HG02610 (cell line): ENCODE measurements around the gene RAI14.

Source experiments
- ATAC-seq: cut with Tn5 transposase; IDR thresholded peaks from one replicate; pipeline ENCODE4 v1.9.1; 2021; ENCODE audit warnings: mild to moderate bottlenecking, moderate library complexity; ENCODE audit not compliant: unreplicated experiment

Gene RAI14

DNA sequence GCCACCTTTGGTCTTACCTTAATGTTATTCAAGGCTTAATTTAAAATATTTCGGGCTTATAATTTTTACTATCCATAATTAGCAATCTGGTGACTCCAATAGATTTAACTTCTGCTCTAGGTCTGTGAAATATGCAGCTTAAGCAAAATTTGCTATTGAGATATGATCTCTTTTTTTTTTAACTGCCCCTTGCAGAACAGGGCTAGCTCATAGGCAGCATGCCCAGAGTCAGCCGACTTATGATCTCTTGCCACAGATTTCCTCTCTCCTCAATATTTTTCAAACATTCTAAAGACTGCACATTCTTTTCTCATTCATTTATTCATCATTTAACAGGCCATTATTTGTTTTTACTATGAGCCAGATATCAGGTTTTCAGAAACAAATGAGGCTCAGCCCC is 187.4 kb downstream of the RAI14 start:
- ATAC-seq = no peak

- no peak for ATAC-seq
Observed at GRCh38 chr5:34844106-34844505, 188.0 kb downstream of the RAI14 start.

DNA sequence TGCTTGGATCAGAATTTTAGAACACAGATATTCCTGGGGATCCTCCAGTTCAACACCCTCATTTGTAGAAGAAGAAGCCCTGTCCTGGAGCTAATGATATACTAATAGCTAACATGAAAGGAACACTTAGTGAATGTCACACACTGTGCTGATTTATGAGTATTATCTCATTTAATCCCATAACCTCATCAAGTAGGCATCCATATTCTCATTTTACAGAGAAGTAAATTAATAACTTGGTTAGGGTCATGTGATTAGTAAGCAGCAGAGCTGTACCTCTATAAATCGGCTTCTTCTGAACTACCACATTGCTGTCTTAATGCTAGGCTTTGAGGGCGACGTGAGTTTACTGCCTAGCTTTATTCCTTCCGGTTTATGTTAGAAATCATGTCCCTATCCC is 188.9 kb downstream of the RAI14 start:
- ATAC-seq = no peak

DNA sequence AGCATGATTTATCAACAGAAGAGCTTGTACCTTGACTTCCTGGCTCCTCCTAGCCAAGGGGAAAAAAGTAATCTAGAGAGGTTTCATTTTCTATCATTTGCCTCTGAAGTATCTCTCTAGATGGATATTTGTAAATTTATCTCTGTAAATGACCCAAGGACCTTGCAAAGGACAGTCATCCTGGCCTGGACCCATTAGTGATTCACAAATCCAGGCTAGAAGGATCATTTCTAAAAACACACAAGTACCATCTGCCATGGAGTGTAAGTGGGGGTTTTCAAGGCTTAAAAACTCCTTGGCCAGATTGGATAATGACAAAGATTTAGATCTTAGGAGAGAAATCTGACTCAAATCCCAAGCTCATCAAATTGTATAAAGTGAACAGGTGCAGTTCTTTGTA is 190.9 kb downstream of the RAI14 start:
- no peak for ATAC-seq

DNA sequence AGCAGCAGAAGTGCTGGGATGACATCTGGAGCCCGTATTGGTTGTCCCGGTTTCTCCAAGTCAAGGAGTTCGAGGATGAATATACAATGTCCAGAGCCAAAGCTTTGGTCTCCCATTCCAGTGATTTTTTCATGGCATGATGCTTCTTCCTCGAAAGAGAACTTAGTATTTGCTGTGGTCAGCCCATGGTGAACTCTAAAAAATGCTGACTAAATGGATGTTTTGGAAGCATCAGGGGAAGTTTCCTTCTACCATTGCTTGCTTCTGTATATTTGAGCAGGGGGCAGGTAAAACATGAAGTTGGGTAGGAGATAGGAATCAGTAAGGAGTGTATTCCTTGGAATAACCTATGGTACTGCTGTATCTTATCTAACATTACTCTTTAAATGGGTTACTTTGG is 191.4 kb downstream of the RAI14 start:
- ATAC-seq = no peak

DNA sequence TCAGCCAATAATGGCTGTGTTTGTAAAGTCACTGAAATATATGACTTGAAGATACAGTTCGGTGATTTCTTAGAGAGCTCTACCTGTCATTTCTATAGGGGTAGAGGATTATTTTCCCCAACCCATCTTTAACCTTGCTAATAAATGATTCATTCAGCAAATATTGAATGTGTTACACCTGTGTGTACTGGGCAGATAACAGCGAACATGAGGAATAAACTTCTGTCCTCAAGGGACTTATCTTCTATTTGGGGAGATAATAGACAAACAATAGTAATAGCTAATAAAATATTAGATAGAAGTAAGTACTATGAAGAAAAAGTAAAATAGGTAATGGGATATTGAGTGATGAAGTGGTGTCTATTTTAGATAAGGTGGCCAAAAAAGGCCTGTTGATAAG is 192.1 kb downstream of the RAI14 start:
- ATAC-seq = no peak

GRCh38 chr5:34849253-34849652 is 193.1 kb downstream of the RAI14 start:
- no peak for ATAC-seq

DNA sequence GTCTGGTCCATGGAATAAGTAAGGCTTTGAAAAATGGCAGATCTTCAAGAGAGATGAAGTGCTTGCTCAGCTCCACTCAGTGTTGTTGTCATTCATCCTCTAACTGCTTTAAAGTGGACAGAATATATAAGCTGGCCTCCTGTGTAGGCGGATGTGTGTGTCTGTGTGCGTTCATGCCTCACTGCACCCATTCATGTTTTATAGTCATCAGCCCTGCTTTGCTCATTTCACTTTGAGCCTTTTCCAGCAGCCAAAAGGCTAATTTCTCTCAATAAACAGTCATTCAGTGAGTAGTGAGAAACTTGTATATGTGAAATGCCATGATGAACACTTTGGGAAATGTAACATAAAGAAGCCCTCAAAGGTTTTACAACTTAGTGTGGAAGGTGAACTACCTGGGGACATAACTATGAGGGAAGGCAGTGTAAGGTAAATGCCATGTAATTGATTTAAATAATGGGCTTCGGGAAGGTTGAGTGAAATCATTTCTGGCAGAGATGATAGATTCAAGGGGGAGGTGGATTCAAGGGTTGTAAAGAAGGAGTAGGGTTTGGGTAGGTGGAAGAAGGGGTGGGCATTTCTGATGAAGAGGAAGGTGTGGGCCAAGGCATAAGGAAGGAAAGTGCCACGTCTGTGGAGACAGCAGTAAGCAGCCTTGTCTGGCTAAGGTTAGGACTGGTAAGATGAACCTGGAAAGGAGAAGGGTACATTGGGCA is 198.5 kb downstream of the RAI14 start:
- ATAC-seq = peak; percentile 95

DNA sequence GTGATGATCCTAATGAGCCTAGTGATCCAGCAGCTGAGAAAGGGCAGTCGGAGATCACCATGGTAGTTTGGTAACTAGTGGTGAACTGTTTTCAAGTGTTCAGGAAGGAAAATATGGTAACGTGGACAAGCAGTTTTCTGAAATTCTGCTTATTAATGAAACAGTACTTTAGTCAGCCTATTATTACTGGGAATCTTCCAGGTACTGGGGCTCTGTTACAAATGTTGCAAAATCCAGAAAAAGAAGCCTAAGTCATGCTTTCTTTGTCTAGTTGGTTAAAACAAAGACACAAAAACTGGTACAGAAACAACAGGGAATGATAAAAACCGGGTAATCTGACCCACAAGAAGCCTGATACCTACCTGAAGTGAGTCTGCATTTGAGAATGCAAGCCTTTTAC is 201.0 kb downstream of the RAI14 start:
- ATAC-seq = no peak

- ATAC-seq = no peak
Observed at GRCh38 chr5:34857894-34858293, 201.8 kb downstream of the RAI14 start.

DNA sequence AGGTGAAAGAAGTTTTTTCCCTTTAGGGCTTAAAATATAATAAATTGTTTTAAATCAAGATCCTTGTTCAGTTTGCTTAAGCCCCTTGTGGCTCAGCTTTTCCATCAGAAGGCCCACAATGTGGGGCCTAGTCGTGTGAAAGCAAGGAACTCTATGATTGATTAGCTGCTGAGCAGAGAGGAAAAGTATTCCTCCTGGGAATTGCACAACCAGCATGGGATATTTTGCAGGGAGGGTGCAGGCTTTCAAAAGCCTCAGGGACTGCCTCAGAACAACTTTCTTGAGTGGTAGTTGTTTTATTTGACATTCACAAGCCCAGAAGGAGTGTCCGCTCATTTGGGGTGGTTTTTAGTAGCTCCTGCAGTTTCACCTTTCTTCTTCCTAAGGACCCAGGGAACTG is 202.7 kb downstream of the RAI14 start:
- ATAC-seq = no peak

DNA sequence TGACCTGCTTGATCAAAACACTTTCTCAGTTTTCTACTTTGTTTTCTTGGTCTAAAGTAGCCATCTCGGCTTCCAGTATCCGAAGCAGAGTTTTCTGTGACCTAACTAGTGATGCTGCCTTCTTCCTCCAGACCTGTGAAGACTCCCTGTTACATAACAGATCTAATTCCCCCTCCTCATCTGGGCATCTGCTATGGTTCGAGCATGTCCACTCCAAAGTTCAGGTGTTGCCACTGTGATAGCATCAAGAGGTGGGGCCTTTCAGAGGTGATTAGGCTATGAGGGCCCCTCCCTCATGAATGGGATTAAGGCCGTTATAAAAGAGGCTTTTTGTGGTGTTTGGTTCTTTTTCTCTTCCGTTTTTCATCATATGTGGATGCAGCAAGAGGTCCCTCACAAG is 203.1 kb downstream of the RAI14 start:
- no peak for ATAC-seq

DNA sequence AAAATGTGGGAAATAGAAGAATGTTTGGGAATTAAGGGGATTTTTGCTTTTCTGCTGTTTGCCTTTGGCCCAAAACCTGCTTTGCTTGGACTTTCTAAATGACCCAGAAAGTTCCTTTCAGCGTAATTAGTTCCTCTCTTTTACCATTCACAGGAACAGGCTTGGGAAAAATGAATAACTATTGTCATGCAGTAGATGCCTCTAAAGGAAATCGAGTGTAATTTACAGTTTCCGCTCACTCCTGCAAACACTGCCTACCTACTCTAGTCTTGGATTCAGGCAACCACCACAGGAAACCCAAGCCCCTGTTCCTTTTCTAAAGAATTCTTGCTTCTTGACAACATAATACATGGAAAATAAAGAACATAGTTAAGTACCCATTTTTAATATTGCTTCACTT is 207.8 kb downstream of the RAI14 start:
- no peak for ATAC-seq

- no peak for ATAC-seq
Observed at GRCh38 chr5:34865091-34865490, 209.0 kb downstream of the RAI14 start.

DNA sequence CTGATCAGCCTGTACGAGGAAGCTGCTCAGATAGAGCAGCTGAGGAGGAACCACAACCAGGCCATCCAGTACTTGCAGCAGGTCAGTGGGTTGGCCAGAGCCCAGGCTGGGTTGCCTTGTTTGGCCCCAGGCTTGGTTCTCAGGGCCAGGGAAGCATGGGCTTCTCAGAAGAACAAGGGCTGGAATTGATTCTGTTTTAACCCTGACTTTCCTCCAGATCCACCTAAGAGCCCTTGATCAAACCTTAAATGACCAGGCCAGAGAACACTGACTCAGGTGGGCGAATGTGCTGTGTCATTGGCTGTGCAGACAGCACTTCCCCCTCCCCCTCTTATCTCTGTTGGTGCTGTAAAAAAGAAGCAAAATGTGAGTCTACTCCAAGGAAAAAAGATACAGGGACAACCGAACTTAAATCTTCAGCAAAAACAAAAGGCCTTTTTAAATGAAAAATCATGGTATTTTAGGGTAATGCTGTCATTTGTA is 210.9 kb downstream of the RAI14 start:
- no peak for ATAC-seq

DNA sequence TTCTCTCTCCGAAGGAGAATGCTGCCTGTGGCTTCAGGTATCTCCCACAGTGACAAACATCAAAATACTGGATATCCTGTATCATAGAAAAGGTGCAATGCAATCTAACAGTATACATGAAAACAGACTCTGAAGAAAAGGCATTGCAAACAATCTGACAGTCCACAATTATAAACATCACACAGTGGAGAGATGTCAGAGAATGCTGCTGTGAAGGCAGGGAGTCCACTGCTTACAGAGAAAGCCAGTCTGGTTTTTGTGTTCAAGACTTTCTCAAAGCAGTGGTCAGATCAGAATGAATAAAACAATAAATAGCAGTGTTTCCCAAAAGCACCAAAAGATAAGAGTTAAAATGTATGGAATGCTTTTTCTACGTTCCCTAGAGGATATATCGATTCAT is 211.5 kb downstream of the RAI14 start:
- ATAC-seq = no peak

DNA sequence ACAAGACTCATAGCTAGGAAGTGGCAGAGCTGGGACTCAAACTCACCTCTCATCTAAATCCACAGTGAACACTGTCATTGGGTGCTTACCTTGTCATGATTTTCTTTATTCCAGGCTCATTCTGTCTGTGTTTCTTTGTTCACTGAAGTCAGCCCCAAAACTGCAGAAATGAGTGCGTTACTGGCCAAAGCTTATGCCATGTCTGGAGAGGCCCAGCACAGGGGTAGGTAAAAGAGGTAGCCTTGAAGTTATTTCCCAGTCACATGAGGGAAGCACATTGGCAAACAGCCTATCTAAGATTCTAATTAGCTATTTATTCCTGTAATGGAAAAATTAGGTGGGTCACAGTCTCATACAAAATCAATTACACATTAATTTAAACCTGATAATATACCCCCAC is 212.7 kb downstream of the RAI14 start:
- ATAC-seq = no peak

GRCh38 chr5:34869256-34869655 is 213.1 kb downstream of the RAI14 start:
- no peak for ATAC-seq

GRCh38 chr5:34870382-34870781 is 214.3 kb downstream of the RAI14 start:
- no peak for ATAC-seq

GRCh38 chr5:34876275-34876674 is 220.1 kb downstream of the RAI14 start:
- no peak for ATAC-seq

GRCh38 chr5:34881246-34881645 is 225.1 kb downstream of the RAI14 start:
- ATAC-seq = no peak
